ENCODE measurements around the gene TMEM263.
A peak's percentile ranks its signal among the peaks of the same experiment; 100 is the strongest.
"Not testable (repeated sequence)": the region's sequence is repeated elsewhere in the genome, so short reads cannot be mapped to it uniquely, and the experiment has no call there.

TMEM263 gene

DNA sequence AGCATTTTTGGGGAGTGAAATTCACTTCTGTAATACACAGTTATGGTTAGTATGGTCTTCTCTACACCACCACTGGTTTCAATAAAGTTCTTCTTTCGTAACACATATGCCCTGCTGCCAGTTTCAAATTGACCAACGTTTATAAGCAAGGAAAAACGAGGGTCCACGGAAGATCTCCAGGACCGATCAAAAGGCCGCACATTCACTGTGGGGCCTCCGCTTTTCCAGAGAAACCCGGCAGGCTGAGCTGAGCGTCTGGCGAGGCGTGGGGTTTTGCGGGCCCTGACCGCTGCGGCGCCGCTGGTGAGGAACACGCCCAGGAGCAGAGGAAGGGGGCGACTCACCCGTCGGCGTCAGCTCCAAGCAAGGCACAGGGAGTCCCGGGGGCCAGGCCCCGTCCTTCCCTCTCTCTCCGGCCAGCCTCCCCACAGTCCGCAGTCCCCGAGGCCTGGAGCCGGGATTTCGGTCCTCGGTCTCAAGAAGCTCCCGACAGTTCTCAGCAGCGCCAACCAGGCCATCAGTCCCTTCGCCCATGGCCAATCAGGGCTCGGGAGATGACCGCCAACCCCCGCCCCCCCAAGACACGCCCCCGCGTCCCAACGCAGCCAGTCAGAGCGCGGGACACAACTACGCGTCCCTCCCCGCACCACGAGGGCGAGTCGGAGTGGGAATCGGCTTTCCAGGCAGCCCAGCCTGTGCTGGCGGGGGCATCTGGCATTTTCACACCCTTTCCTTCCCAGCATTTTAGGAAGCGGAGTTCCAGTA, 31.1 kb downstream of the TMEM263 start, which contains the start of gene MTERF2:
TSS of gene MTERF2 (minus strand) at position 522 of the 765 bp plus-strand sequence. CDS start 8,432 bp downstream, outside the sequence.
- DNase-seq (ENCODE audit: low spot score) = peak; percentile 84

DNA sequence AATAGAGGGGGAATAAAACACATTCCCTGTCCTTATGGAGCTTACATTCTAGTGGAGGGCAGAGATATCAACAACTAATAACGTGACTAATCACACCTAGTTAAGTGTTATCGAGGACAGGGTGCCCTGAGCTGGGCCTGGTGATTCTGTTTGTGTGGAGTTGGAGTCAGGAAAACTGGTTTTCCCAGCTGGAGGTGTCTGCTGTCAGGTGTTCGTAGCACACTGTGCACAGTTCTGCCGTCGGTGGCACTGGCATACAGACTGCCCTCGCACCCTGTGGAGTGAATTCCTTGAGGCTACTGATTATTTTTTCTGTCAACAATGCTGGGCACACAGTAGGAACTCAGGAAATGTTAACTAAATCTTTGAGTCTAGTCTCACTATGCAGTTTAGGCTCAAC, 32.1 kb downstream of the TMEM263 start:
- no peak for DNase-seq (ENCODE audit: low spot score)

DNA sequence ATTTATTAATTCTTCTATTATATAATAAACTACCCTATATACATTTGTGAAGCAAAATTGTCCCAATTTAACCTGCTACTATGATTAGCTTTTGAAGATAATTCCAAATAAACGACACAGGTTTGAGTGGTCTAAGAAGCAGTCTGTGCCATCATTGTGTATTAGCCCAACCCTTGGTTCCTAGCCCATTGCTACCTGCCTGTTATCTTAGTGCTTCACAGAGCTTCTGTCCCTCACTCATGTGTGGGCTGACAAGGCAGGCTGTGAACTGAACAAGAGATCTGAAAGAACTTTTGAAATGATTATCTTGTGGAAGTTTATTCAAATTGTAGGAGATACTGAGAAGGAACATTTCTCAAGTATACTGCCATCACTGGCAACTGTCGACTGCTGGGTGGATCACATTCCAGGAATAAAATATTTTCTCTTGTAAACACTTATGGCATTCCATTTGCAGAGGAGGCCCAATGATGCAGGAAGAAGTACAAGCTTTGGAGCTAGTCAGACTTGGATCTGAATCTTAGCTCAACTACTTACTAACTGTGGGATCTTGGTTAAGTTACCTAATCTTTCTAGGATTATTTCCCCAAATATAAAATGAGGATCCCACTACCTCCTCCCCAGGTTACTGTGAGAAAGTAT, 39.0 kb downstream of the TMEM263 start:
- no peak for DNase-seq (ENCODE audit: low spot score)

DNA sequence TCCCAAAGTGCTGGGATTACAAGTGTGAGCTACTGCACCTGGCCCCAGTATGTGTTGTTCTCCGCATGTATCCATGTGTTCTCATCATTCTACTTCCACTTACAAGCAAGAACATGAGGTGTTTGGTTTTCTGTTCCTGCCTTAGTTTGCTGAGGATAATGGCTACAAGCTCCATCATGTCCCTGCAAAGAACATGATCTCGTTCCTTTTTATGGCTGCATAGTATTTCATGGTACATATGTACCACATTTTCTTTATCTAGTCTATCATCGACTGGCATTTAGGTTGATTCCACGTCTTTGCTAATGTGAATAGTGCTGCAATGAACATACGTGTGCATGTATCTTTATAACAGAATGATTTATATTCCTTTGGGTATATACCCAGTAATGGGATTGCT, 40.4 kb downstream of the TMEM263 start:
- not testable (repeated sequence) for DNase-seq (ENCODE audit: low spot score)

DNA sequence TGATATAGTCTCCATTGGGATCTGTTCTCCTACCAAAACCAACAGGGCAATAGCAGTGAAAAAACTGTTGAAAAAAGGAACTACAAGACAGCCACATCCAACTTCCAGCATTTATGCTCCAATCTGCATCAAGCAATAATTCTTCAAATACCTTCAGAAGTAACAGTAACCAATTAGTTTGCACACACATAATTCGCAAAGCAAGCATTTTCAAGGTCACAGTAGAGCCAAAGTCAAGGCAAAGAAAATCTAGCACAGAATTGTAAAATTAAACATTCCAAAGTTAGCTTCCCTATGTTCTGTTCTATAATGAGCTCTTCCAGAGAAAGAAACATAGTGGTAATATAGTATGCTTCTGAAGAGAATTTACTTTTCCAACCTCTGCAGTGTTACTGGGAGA, 42.2 kb downstream of the TMEM263 start:
- no peak for DNase-seq (ENCODE audit: low spot score)

DNA sequence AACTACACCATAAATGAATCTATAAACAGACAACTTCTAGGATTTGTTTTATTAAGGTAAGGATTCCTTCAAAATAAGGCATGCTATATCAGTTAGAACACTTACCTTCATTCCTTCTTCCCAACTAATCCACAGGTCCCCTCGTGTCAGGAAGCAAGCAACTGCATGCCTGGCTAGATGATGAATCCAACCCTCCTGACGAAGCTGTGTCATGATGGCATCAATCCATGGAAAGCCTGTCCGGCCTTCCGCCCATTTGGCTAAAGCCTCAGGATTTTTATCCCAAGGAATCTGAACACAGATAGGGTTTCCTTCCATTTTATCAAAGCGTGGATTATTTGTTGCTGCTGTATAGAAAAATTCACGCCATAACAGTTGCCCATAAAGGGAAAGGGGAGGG, 43.7 kb downstream of the TMEM263 start:
- DNase-seq (ENCODE audit: low spot score) = no peak

DNA sequence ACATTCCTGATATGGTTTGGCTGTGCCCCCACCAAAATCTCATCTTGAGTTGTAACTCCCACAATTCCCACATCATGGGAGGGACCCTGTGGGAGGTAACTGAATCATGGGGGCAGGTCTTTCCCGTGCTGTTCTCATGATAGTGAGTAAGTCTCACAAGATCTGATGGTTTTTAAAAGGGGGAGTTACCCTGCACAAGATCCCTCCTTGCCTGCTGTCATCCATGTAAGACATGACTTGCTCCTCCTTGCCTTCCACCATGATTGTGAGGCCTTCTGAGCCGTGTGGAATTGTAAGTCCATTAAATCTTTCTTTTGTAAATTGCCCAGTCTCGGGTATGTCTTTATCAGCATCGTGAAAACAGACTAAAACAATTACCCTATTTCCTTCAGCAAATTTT, 47.0 kb downstream of the TMEM263 start:
- DNase-seq (ENCODE audit: low spot score) = not testable (repeated sequence)

DNA sequence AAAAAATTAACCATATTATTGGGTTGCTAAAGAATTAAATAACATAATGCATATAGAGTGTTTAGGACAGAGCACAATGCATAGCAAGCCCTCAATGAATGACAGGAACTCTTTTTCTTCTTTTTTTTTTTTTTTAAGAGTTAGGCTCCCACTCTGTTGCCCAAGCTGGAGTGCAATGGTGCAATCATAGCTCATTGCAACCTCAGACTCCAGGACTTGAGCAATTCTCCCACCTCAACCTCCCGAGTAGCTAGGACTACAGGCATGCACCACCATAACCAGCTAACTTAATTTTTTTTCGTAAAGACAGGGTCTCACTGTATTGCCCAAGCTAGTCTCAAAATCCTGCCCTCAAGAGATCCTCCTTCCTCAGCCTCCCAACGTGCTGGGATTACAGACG, 51.7 kb downstream of the TMEM263 start:
- no peak for DNase-seq (ENCODE audit: low spot score)

DNA sequence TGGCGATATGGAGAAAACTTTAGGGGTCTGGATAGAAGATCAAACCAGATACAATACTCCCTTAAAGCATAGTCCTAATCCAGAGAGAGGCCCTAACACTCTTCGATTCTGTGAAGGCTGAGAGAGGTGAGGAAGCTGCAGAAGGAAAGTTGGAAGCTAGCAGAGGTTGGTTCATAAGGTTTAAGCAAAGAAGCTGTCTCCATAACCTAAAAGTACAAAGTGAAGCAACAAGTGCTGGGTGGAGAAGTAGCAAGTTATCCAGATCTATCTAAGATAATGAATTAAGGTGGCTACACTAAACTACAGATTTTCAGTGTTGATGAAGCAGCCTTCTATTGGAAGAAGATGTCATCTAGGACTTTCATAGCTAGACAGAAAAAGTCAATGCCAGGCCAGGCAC, 55.8 kb downstream of the TMEM263 start:
- no peak for DNase-seq (ENCODE audit: low spot score)

DNA sequence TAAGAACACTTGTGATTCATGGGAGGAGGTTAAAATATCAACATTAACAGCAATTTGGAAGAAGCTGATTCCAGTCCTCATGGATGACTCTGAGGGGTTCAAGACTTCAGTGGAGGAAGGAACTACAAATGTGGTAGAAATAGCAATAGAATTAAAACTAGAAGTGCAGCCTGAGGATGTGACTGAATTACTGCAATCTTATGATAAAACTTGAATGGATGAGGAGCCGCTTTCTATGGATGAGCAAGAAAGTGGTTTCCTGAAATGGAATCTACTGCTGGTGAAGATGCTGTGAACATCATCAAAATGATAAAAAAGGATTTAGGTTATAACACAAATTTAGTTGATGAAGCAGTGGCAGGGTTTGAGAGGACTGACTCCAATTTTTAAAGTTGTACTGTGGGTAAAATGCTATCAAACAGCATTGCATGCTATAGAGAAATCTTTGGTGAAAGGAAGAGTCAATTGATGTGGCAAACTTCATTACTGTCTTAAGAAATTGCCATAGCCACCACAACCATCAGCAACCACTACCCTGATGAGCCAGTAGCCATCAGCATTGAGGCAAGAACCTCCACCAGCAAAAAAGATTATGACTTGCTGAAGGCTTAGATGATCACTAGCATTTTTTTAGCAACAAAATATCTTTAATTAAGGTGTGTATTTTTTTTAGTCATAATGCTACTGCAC, 57.2 kb downstream of the TMEM263 start:
- DNase-seq (ENCODE audit: low spot score) = no peak

DNA sequence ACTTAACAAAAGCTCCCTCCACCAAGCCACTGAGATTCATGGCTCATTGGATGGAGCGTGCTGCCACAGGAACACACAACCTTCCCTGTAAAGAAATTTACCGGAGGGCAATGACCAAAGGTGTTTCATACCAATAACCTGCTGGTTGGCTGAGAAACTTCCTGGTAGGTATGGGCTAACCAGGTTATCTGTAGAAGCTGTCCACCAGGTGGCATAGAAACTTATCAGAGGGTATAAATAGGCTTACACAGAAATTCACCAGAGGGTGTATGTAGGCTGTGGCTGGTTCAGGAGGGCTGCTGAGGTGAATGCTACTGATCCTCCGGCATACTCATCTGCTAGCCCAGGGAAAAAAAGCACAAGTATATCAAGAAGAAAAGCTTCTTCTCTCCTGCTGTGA, 58.3 kb downstream of the TMEM263 start:
- no peak for DNase-seq (ENCODE audit: low spot score)

DNA sequence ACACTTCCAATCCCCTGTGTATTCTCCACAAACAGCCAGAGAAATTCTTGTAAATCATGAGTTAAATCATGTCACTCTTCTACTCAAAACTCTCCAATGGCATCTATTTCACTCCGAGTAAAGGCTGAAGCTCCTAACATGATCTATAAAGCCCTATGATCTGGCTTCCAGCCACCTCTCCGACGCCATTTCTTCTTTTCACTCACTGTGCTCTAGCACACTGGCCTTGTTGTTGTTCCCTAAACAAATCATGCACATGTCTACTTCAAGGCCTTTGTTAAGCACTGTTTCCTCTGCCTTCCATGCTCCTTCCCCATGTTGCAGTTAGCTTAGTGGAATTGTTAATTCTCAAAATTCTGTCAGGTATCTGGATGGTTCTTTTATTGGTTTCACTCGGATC, 61.3 kb downstream of the TMEM263 start:
- DNase-seq (ENCODE audit: low spot score) = no peak

DNA sequence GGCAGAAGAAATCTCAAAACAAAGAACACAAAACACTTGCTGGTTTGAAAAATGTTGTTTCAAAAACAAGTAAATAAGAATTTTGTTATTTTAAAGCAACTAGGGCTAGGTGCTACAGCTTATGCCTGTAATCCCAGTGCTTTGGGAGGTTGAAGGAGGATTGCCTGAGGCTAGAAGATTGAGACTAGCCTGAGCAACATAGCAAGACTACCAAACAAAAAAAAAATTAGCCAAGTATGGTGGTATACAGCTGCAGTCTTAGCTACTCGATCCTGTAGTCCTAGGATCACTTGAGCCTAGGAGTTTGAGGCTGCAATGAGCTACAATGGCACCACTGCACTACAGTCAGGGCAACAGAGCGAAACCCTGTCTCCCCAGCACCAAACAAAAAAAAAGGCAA, 63.8 kb downstream of the TMEM263 start:
- no peak for DNase-seq (ENCODE audit: low spot score)
